Esophagus muscularis mucosa (tissue), 3 donors: Measurements from ENCODE around the gene PRX.

Source experiments
- CTCF ChIP-seq, 3 experiments: fragments of 200-600 bp in 2 of 3; fragments of 450-650 bp in 1 of 3; sonication (generic) in 2 of 3; IDR thresholded peaks; one replicate each; pipeline ENCODE4 v1.5.1; 2017 to 2019; ENCODE audit warnings: antibody characterized with exemption in 3 of 3, mild to moderate bottlenecking in 2 of 3, moderate library complexity in 1 of 3
- POLR2AphosphoS5 ChIP-seq, 2 donors: sonication (generic); formaldehyde crosslinking; IDR thresholded peaks; one replicate each; pipeline ENCODE4 v1.6.1; 2017; ENCODE audit warnings: antibody characterized with exemption in 2 of 2

- TF ChIP-seq CTCF (IDR thresholded peaks at IDR 0.05) (no peak), POLR2AphosphoS5 (IDR thresholded peaks at IDR 0.05) (no peak)
Measured at GRCh38 chr19:40400559-40400958, 12.6 kb downstream of the PRX start.
